ENCODE data around the gene DLGAP1. TPM values are rescaled to one million over a fixed set of nuclear protein-coding genes. Genes with fewer than 3 reads are reported as not detected.

DLGAP1 gene
- total and polyA plus RNA-seq, 2 of the 8 experiments (the other 6 are each of a cell fraction or from before 2014, with no cell fraction given) = 11.8 to 16.9 TPM

GRCh38 chr18:4245456-4245855, 209.7 kb downstream of the DLGAP1 start:
- Histone ChIP-seq H3K23me2 (ENCODE audit: low read depth, low read length) (no peaks in the 10 kb centered on the region), H2BK120ac (replicated peaks; ENCODE audit: low read depth, low read length) (no peak overlapping the region), H4K91ac (replicated peaks; ENCODE audit: insufficient read length, low read length) (no peak overlapping the region), H3K4me2 (ENCODE audit: insufficient read depth in 1 of 2, low read depth in 2 of 2, low read length in 2 of 2) (no peak overlapping the region), H3K56ac (replicated peaks; ENCODE audit: insufficient read length, low read depth, low read length) (no peak overlapping the region), H4K8ac (ENCODE audit: extremely low read depth, insufficient read depth, low read length) (no peak overlapping the region), H2AFZ (ENCODE audit: low read length) (no peak overlapping the region), H3K4me3 (ENCODE audit: extremely low read depth in 1 of 4, insufficient read depth in 2 of 4, low read depth in 3 of 4, low read length in 4 of 4) (no peak overlapping the region), H4K5ac (ENCODE audit: insufficient read length, low read depth, low read length) (no peak overlapping the region), H3K4me1 (replicated peaks in 1 of 4; ENCODE audit: control insufficient read depth in 3 of 4, insufficient read depth in 4 of 4, low read length in 3 of 4) (peaks cover 4 to 16% (median 10%) of the 10 kb centered on the region in 4 experiments; a peak in 6 of 7 replicates), H3K23ac (ENCODE audit: insufficient read length) (no peak overlapping the region), H3K18ac (ENCODE audit: extremely low read depth, low read length) (no peak overlapping the region), H2BK15ac (ENCODE audit: low read length) (no peak overlapping the region), H3K4ac (replicated peaks; ENCODE audit: insufficient read length, low read depth, low read length) (no peak overlapping the region), H3K9ac (replicated peaks in 1 of 4; ENCODE audit: extremely low read depth in 1 of 4, low read depth in 3 of 4, low read length in 3 of 4) (no peak overlapping the region), H3K9me3 (ENCODE audit: insufficient read depth in 2 of 2, low read depth in 1 of 2, low read length in 1 of 2) (no peaks in the 10 kb centered on the region), H3K27ac (ENCODE audit: low read depth, low read length) (no peak overlapping the region), H2BK20ac (ENCODE audit: low read length) (no peak overlapping the region), H3K36me3 (ENCODE audit: control insufficient read depth in 2 of 4, insufficient read depth in 4 of 4, low read length in 3 of 4) (no peaks in the 10 kb centered on the region), H2BK5ac (ENCODE audit: low read depth, low read length) (no peak overlapping the region), H3K14ac (ENCODE audit: insufficient read length) (no peak overlapping the region), H2AK5ac (ENCODE audit: low read depth, low read length) (no peak overlapping the region), H2BK12ac (ENCODE audit: low read depth, low read length) (no peak overlapping the region), H3K79me1 (ENCODE audit: low read depth, low read length) (no peaks in the 10 kb centered on the region), H4K20me1 (replicated peaks in 1 of 2; ENCODE audit: control insufficient read depth in 1 of 2, insufficient read depth in 2 of 2, low read length in 2 of 2) (peaks cover 4 to 9% of the 10 kb centered on the region in 2 experiments), H3K27me3 (replicated peaks in 1 of 4; ENCODE audit: control insufficient read depth in 3 of 4, extremely low read depth in 1 of 4, insufficient read depth in 3 of 4, low read length in 3 of 4) (peaks cover 7 to 11% (median 9%) of the 10 kb centered on the region in 4 experiments; a peak in 5 of 7 replicates), H3K79me2 (ENCODE audit: control insufficient read depth in 1 of 2, insufficient read depth in 2 of 2, low read length in 2 of 2) (no peaks in the 10 kb centered on the region)
- CTCF ChIA-PET (ENCODE audit: partially characterized antibody) = interaction anchor here (1.0 kb wide), 1 partner anchor 13 kb away, joined by 3 read pairs; no protein-coding TSS in a partner anchor
- no peak for FAIRE-seq
- POLR2A ChIA-PET (ENCODE audit: partially characterized antibody) = interaction anchor here (1.3 kb wide), 1 partner anchor 126 kb away, joined by 3 read pairs; no protein-coding TSS in a partner anchor
- no peak for DNase-seq (ENCODE audit: low read depth in 1 of 2, low spot score in 2 of 2)
- WGBS, 2 experiments (ENCODE audit: extremely low coverage in 1 of 2, insufficient coverage in 1 of 2, insufficient read length in 1 of 2, insufficient replicate concordance in 2 of 2, low coverage in 1 of 2, low lambda C conversion rate in 2 of 2, missing lambda C conversion rate in 1 of 2) = 85% methylated on average over 3 of the region's 3 CpGs; no CpG with 5 or more reads in 1 of the 2 experiments
- no peak for TF ChIP-seq EGR1 (IDR thresholded peaks at IDR 0.05; ENCODE audit: borderline replicate concordance, low read depth, low read length)
- TF ChIP-seq KDM1A (IDR thresholded peaks at IDR 0.05; ENCODE audit: borderline replicate concordance, low read length) = no peak
- TF ChIP-seq KDM5A (IDR thresholded peaks at IDR 0.05; ENCODE audit: low read length) = no peak
- no peak for TF ChIP-seq USF2 (IDR thresholded peaks at IDR 0.05; ENCODE audit: low read length)
